Skin epidermis (tissue), 12 donors: ENCODE measurements around the gene RNU6-7.

Experiments
- H3K27ac ChIP-seq, 21 experiments: fragments of 200-600 bp; sonication (generic) in 11 of 21; one replicate each; pipeline ENCODE4 v1.5.0; 2020; ENCODE audit warnings: mild to moderate bottlenecking in 3 of 21, inconsistent platforms in 2 of 21, moderate library complexity in 2 of 21
- H3K4me3 ChIP-seq, 7 experiments: fragments of 200-600 bp; sonication (generic) in 2 of 7; one replicate each; pipeline ENCODE4 v1.5.0; 2020; ENCODE audit warnings: inconsistent platforms in 2 of 7, mild to moderate bottlenecking in 2 of 7, moderate library complexity in 1 of 7

RNU6-7 gene

DNA sequence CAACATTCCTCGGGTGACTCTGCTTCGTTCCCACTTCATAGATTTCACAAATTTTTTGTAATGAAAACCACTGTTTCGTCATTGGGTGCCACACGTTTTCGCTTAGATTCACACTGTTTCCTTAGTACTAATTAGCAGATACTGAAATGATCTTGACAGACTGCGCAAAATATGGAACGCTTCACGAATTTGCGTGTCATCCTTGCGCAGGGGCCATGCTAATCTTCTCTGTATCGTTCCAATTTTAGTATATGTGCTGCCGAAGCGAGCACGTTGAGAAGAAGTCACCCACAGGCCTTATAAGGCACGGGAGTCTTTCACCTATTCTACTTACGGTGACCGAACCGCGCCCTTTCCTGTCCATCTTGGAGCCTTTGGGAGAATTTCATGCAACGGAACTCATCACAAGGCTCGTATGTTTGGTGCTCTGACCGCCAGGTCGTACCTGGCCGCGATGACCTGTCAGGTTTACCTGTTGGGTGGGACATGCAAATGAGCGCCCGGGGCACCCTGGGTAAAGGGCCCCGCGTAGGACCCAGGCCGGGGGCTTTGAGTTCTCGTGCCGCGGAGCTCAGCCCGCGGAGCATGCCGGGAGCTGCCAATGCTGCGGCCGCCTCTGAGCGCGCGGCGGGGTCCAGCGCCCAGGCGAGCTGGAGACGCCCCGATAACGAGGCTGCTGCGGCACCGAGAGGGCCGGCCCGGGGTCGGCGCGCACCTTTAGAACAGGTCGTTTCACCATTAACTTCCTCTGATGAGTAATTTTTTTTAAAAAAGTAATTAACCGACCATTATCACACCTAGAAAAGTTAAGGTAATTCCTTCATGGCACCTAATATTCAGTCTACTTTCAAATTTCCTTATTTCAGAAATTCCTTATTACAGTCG is 1.4 kb downstream of the RNU6-7 start, which contains the start of gene RNU6-8:
Gene RNU6-8 (minus strand): TSS at position 272 of the 885 bp plus-strand sequence.
- H3K4me3 ChIP-seq: peak within 1 kb of the TSS; percentile 33 to 74 (median 56)

DNA sequence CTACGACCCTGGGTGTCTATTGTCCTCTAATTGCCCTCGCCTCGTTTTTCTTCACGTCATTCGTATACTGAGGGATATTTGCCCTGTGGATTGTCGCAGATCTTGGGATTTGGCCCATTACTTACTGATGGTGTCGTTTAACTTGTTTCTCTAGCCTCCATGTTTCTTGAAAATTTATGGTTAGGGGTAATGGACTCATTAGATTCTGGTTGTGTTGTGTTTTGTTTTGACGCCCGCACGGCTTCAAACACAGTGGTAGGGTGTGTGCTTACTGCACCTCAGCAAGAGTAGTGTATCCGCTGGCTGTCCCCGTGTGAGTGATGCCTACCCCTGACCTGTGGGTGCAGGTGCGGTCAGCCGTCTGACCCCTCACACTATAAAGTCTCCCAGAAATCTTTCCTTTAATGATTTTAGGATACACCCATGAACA is 2.1 kb downstream of the RNU6-7 start:
- H3K4me3 ChIP-seq: peak overlapping the region; percentile 33 to 74 (median 56)
- peak overlapping the region in 12 of 21 experiments; percentile 57 to 93 (median 88) for H3K27ac ChIP-seq

More for the DNA sequence above, 1.4 kb downstream of the RNU6-7 start, which contains the start of gene RNU6-8:
- H3K27ac ChIP-seq: peak within 1 kb of the TSS; percentile 53 to 93 (median 83)

DNA sequence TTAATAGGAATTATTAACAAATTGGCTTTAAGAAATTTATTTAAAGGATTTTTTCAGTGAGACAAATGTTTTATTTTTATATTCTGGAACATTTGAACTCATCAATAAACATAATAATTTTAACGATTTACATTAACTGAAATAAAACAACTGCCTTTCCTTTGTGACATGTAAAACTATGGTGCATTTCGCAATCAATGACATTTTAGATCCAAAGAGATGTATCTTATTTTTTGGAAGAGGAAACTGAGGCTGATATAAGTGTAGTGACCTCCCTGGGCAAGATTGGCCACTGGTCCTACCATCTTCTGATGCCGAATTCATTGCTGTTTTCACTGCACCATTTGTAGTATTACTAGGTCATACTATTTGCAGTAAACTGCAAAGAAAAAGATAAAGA is 3.7 kb downstream of the RNU6-7 start:
- Histone ChIP-seq H3K27ac (no peak overlapping the region), H3K4me3 (no peak overlapping the region)

DNA sequence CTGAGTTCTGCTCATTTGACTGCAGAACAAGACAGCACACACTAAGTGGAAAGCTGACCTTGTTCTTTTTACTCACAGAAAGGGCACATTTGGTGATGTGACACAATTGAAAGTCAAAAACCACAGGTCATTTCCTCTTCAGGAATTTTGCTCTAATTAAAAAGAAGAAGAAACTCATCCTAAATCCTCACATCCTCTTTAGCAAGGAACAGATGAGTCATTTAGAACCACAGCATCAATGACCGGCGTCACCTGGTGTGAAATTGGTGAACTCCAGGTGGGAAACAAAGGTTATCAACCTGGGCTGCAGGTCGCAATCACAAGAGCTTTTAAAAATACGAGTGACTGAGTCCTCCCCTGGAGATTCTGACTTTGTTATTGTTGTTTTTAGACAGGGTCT is 4.1 kb downstream of the RNU6-7 start:
- no peak overlapping the region for H3K27ac ChIP-seq
- no peak overlapping the region for H3K4me3 ChIP-seq

DNA sequence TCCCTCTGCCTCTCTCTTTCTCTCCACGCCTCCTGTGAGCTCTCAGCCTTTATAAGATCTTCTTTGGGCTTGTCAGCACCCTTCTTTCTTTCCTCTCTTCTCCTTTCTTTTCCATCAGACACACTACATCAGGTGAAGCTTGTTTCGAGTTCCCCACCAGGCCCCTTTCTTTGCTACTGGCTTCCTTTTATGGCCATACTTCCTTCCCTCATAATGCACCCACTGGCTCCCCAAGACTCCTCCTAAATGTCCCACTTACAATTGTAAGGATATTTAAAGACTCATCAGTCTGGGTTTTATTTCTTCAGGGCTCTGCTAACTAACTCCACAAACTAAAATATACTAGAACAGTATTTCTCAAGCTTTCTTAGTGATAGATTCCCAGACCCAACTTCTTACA is 4.7 kb downstream of the RNU6-7 start:
- Histone ChIP-seq H3K27ac (no peak overlapping the region), H3K4me3 (no peak overlapping the region)

DNA sequence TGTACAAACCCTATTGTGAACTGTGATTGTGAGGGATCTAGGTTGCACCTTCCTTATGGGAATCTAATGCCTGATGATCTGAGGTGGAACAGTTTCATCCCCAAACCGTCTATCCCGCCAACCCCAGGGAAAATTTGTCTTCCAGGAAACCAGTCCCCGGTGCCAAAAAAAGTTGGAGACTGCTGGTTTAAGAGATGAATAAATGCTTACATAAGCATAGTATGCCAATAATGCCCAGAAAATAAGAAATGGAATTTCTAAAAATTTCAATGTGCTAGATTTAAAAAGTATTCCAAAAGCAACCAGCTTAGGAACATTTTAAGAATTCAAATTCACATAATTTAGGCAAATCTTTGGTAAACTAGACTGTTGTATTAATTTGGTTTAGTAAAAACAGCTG is 6.6 kb downstream of the RNU6-7 start:
- H3K4me3 ChIP-seq: no peak overlapping the region
- no peak overlapping the region for H3K27ac ChIP-seq

DNA sequence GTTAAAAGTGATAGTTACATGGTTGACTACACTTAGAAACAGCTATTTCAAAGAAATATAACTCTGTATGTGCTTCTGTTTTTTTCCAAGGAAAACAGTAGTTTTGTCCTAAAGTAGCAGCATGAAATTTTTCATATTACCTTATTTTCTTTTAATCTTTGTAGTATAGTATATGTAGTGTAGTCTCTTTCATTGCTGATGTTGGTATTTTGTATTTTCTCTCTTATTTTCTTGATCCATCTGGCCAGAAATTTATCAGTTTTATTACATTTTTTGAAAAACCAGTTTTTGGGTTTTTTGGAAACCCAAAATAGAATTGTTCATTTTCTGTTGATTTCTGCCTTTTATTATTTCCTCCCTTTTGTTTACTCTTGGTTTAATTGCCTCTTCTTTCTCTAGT is 7.6 kb downstream of the RNU6-7 start:
- no peak overlapping the region for H3K27ac ChIP-seq
- H3K4me3 ChIP-seq: no peak overlapping the region

DNA sequence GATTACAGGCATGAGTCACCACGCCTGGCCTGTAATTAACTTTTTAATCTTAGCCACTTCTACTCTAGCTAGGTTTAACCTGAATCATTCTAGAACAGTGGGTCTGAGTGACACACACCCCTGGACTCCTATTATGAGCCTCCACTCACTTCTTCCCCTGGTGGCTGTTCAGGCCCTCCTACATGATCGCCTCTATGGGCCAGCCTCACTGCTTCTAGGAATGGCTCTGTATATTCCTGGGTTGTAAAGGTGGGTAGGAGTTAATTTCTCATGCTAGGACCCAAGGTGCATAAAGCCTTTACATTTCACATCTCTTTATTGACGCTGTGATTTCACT is 9.2 kb downstream of the RNU6-7 start:
- H3K4me3 ChIP-seq: no peak overlapping the region
- H3K27ac ChIP-seq: no peak overlapping the region

DNA sequence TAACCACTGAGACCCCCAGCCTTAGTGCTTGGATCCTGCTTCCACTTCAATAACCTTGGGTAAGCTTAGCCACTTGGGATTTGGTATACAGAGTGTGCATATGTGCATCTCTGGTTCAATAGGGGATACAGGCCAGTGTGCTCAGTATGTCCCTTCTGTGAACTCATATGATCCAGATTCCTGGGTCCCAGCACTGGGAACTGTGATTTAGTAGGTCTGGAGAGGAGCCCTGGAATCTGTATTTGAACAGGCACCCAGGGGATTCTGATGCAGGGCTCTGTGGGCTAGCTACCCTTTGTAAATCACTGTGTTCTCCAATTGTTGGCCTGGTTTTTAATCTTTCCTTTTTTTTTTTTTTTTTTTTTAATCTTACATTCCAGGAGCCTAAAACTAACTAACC is 11.0 kb downstream of the RNU6-7 start:
- H3K4me3 ChIP-seq: no peak overlapping the region
- H3K27ac ChIP-seq: no peak overlapping the region

DNA sequence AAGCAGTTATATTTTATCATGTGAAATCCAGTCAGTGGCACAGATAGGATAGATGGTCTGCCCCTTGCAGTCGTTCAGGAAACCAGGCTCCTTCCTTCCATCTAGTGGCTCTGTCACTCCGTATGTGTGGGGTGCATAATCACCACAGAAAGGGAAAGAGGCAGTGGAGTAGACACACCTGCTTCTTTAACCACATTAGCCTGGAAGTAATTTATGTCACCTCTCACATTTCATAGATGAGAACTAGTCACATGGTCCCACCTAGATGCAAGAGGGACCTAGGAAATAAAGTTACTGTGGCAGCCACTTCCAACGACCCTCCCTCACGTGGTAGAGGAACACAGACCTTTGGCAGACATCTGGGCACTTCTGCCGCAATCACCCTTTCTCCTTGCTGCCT is 15.5 kb downstream of the RNU6-7 start:
- no peak overlapping the region for H3K27ac ChIP-seq
- H3K4me3 ChIP-seq: no peak overlapping the region

DNA sequence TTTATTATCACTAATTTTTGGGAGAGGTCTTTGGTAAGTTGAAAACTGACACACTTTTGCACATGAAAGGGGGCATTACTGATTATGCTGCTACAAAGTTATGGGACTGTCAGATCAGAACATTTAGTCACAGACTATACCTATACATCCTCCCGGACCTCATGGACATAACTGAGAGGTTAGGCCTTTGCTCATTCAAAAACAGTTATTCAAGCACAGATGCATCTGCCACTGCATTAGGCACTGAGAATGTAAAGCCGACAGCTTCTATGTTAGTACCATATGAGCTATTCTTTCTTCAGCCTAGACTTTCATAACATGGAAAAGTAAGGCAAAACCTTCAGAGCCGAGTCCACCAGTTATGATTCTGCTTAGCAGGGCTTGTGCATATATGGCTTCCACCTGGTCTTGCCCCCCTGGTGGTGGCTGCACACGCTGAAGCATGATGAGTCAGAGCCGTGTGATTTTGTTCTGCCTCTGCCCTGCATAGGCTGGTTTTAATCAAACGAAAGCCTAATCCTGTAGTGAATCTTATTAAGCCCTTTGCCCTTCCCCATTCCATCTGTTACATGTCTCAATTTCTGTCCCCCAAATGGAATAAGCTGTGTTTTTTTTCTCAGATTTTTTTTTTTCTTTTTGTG is 23.0 kb downstream of the RNU6-7 start:
- Histone ChIP-seq H3K27ac (no peak overlapping the region), H3K4me3 (no peak overlapping the region)

DNA sequence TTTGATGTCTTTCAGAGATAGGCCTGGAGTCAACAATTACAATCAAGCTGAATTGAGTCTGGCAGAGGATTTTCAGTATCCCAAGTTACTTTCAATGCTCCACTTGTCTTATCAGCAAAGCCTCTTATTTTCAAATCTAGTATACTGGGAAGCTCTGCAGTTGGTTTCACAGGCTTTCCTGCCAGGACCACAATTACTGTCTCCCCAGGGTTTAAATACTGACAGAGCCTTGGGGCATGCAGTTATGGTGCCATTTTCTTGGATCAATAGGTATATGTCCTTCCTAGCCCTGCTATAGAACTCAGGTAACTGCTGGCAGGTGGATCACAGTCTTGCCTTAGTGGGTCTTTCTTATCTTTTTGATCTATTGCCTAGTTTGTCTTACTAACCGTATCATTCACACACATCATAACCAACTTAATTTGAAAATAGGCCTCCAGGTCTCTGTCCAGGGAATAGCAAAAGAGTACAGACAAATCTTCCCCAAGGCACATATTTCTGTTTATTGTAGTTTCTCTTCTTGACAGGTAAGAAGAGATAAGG is 23.6 kb downstream of the RNU6-7 start:
- Histone ChIP-seq H3K27ac (no peak overlapping the region), H3K4me3 (no peak overlapping the region)

DNA sequence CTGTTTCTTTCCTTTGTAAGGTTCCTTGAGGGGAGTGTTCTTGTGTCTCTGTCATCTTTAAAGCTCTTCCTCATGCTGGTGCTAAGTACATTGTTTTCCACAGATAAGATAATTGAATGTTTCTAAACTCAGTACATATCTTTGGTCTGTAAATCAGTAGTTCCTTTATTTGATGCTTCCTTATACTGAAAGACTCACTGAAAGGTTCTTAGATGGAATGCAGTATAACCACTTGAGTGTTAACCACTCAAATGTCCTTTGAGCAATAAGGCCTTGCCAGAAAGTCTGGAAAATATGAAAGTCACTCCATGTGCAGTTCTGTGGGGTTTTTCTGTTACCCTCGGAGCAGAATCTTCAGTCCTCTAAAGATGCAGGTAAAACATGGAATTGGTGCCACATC is 24.2 kb downstream of the RNU6-7 start:
- no peak overlapping the region for H3K4me3 ChIP-seq
- H3K27ac ChIP-seq: no peak overlapping the region

DNA sequence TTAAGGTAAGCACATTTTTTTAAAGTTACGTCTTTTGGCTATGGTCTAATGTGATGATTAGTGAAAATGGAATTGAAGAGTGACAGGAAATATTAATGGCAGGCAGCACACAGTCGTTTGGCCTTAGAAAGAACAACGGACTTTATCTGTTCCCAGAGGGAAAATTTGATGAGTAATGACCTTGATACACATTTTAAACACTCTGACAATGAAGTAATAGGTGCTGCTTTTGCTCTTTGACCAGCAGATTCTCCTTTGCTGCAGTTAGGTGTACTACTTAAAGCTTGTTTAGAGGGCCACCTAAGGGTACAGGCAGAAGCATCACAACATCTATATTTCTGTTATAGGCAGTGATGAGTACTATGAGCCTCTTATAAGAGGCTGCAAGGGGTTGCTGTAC is 28.3 kb downstream of the RNU6-7 start:
- Histone ChIP-seq H3K27ac (no peak overlapping the region), H3K4me3 (no peak overlapping the region)

DNA sequence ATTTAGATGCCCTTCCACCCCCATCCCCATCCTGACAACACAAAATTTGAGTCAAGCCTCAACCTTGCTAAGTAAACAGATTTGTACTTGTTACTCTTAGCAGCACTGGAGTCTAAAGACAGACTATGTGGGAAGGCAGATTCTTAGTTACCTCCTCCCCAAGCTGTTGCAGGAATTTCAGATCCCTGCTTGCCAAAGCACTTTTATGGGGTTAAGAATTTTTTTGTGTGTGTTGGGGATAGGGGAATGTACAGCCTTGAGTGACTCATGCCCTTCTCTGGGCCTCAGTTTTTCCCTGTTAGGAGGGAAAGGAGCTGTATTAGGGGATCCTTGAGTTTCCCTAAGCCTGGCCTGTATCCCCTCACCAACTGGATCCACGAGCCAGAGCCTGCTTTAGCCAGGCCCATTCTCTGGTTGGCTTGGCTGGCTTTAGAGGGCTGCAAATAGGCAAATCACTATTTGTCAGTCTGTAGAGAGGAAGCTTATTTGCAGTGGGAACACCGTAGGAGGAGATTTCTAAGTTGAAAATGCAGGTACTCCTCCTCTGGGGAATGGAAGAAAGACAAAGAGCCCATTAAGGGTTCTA is 28.9 kb downstream of the RNU6-7 start:
- Histone ChIP-seq H3K4me3 (no peak overlapping the region), H3K27ac (no peak overlapping the region)

DNA sequence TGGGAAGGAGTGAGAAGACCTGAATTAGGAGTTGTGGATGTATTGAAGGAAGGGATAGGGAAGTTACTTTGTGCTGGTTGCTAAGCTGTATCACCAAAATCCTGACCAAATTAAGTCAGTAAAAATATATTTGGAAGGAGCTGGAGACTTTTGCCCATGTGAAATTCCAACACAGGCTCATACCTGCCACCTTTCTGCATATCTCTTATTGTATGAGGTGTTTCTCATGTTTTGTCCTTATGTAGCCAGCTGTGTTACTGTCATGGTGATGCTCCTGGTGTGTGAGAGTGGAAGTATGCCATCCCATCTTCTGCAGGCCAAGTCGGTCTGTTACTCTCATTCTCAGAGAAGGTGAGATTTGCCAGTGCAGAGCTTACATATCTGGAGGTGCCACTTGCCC is 30.6 kb downstream of the RNU6-7 start:
- H3K27ac ChIP-seq: no peak overlapping the region

DNA sequence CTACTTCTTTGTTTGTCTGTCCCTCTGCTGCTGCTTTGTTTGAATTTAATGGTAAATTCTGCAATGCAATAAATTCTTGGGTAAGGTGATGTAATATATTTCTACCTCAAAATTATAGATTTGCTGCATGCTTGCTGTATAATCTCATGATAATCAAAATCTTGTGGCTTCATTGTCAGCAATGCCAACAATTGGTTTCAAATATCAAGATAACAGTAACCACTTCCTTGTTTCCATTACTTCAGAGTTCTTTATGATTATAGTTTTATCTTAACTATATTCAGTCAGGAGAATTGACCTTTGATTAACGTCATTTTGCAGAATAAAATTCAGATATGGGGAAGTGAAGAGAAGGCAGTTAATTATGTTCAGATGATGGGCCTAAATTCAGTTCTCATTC is 31.4 kb downstream of the RNU6-7 start:
- no peak overlapping the region for H3K27ac ChIP-seq

More for the DNA sequence above, 30.6 kb downstream of the RNU6-7 start:
- H3K4me3 ChIP-seq: no peak overlapping the region

DNA sequence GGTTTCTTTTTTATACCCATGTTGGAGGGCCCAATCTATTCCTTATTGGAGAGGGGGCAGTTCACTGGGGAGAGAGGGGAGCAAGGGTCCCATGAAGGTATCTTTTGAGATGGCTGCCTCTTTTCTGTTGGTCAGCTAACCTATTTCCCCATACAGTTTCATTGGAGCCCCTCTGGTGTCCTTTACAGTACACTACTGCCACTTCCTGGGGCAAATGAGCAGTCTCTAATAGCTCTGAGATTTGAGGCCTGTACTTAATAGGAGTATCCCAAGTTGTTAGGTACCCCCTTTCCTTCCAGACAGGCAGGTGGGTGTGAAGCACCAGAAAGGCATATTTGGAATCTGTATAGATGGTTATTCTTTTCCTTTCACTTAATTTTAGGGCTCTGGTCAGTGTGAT is 42.6 kb downstream of the RNU6-7 start:
- H3K4me3 ChIP-seq: no peak overlapping the region
- H3K27ac ChIP-seq: no peak overlapping the region

More for the DNA sequence above, 31.4 kb downstream of the RNU6-7 start:
- H3K4me3 ChIP-seq: no peak overlapping the region

DNA sequence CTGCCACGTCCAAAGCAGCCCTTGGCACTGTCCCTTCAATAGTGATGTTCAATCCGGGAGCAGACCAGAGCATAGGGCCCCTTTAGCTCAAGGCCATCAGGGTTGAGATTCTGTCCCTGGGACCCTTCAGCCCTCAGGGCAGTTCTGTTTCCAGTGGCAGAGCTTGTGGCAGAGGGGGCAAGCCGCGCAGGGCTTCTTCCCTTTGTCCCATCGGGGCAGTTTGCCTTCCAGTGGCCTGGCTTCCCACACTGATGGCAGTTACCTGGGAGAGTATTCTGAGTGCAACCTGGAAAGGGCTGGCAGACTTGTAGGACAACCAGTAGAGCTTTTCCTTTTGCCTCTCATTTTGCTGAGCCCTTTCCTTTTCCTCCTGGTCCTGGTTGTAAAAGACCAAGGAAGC is 44.9 kb downstream of the RNU6-7 start:
- Histone ChIP-seq H3K4me3 (no peak overlapping the region), H3K27ac (no peak overlapping the region)

DNA sequence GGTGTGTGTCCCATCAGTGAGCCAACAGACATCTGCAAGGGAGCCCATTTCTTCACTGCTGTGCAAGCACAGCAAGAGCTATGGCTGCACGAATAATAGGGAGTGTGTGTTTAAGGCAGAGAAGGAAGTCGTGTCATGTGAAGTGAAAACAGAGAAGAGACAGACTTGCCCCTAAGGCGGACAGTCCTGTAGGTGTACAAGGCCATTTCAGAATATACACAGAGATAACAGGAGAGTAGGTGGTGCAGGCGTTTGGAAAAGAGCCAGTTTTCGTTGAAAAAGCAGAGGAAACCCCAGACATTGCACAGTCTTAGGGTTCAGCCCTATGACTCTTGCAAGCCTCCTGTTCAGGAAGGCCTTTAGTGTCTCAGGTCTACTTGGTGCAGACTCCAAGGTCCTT is 47.5 kb downstream of the RNU6-7 start:
- no peak overlapping the region for H3K27ac ChIP-seq
- no peak overlapping the region for H3K4me3 ChIP-seq

DNA sequence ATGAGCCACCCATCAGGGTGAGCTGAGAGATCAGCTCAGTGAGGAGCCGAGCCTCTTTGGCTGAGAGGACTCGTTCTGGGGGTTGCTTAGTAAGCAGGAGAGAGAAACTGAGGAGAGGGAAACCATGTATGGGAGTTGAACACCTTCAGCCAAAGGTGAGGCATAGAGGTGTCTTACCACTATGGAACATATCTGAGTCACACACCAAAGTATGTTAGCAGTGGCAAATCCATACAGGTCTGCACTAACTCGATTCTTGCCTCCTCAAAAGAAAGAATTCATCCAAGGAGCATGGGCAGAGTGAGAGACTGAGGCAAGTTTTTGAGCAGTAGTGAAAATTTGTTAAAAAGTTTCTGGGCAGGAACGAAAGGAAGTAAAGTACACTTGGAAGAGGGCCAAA is 47.9 kb downstream of the RNU6-7 start:
- H3K27ac ChIP-seq: no peak overlapping the region

More for the DNA sequence above, 47.9 kb downstream of the RNU6-7 start:
- no peak overlapping the region for H3K4me3 ChIP-seq
